T-helper 2 cell treated with Interferon-gamma antibody and Interleukin-4, amounts not matched to agents 5 μg/mL and 100 μg/mL, for 36 hours (primary cell): ENCODE data around the gene MAP9.
A peak's percentile ranks its signal among the peaks of the same experiment; 100 is the strongest.
"Not testable (repeated sequence)": the region's sequence is repeated elsewhere in the genome, so short reads cannot be mapped to it uniquely, and the experiment has no call there.

Experiments
- DNase-seq: peaks from one replicate; pipeline ENCODE4 v3.0.0; 2021; ENCODE audit warnings: low spot score
- H3K27ac Mint-ChIP-seq: one replicate; pipeline ENCODE4 v1.8.0; 2021; ENCODE audit warnings: mild to moderate bottlenecking, mixed read lengths
- H3K27me3 Mint-ChIP-seq: one replicate; pipeline ENCODE4 v1.8.0; 2021; ENCODE audit warnings: low read depth, mixed read lengths
- H3K36me3 Mint-ChIP-seq: one replicate; pipeline ENCODE4 v1.8.0; 2021; ENCODE audit warnings: low read depth, mixed read lengths
- H3K4me1 Mint-ChIP-seq: one replicate; pipeline ENCODE4 v1.8.0; 2021; ENCODE audit warnings: low read depth, mixed read lengths
- H3K4me3 Mint-ChIP-seq: one replicate; pipeline ENCODE4 v1.8.0; 2022; ENCODE audit warnings: mild to moderate bottlenecking, moderate library complexity, mixed read lengths
- H3K9me3 Mint-ChIP-seq: one replicate; pipeline ENCODE4 v1.8.0; 2021; ENCODE audit warnings: mixed read lengths

MAP9 gene

DNA sequence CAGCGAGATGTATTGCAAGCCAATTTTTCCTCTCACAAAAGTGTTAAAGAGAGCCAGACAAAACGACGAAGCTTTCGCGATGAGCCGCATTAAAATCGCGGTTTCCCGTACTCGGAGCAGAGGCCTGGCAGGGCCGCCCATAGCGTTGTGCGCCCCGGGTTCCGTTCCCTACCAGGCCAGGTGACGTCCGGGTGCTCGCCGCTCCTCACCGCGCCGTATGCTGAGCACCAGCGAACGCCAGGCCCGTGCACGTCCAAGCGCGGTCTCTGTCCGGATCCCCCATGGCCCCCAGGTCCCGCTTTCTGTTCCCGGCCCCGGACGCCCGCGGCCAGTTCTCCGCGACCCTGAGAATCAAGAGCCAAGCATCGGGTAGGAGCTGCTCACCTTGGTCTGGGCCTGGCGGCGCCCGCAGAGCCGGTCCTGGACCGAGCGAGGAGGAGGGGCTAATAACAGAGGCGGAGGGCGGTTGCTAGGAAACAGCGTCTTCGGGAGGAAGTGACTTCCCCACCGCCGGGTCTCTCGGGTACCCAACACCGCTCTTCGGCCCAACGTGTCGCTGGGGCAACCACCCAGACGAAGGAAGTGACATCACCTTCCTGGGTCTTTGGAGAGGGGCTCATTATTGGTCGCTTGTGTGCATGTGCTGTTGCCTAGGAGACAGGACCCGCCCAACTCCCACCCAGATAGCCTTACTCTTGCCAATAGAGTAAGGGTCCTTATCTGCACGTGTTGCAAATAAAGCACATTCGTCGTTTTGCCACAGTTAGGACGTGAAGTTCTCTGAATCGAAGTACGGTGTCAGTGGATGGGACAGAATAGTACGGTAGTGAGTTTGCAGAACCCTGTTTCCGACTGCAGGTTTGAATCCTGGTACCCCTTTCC lies at the start of gene MAP9:
Gene MAP9, minus strand, starts transcription at position 579 of the 882 bp plus-strand sequence. CDS start 1,115 bp downstream, outside the sequence.
- Mint-ChIP-seq H3K27me3 (no peaks in the 10 kb centered on the region), H3K4me3 (peak within 1 kb of the TSS; percentile 89), H3K36me3 (no peaks in the 10 kb centered on the region), H3K9me3 (no peaks in the 10 kb centered on the region), H3K27ac (peak within 1 kb of the TSS; percentile 76), H3K4me1 (peaks cover 15% of the 10 kb centered on the region)
- DNase-seq, result peak; percentile 86

GRCh38 chr4:155424778-155425177 lies 48.0 kb upstream of the MAP9 start:
- not testable (repeated sequence) for H3K36me3 Mint-ChIP-seq, H3K27me3 Mint-ChIP-seq, H3K4me1 Mint-ChIP-seq, DNase-seq, H3K9me3 Mint-ChIP-seq, H3K27ac Mint-ChIP-seq, H3K4me3 Mint-ChIP-seq

- H3K4me3 Mint-ChIP-seq, result no peak overlapping the region
- no peaks in the 10 kb centered on the region for H3K27me3 Mint-ChIP-seq
- H3K27ac Mint-ChIP-seq, result no peak overlapping the region
- no peaks in the 10 kb centered on the region for H3K4me1 Mint-ChIP-seq
- no peaks in the 10 kb centered on the region for H3K36me3 Mint-ChIP-seq
- no peaks in the 10 kb centered on the region for H3K9me3 Mint-ChIP-seq
- DNase-seq, result no peak
These were observed 46.9 kb upstream of the MAP9 start for GRCh38 chr4:155423671-155424070.

GRCh38 chr4:155419266-155419665 lies 42.5 kb upstream of the MAP9 start:
- Mint-ChIP-seq H3K27ac (no peak overlapping the region), H3K27me3 (no peaks in the 10 kb centered on the region), H3K4me1 (no peaks in the 10 kb centered on the region), H3K4me3 (no peak overlapping the region), H3K36me3 (no peaks in the 10 kb centered on the region), H3K9me3 (no peaks in the 10 kb centered on the region)
- DNase-seq, result no peak

GRCh38 chr4:155415662-155416061 lies 38.9 kb upstream of the MAP9 start:
- H3K36me3 Mint-ChIP-seq, result no peaks in the 10 kb centered on the region
- H3K4me1 Mint-ChIP-seq, result no peaks in the 10 kb centered on the region
- H3K27me3 Mint-ChIP-seq, result no peaks in the 10 kb centered on the region
- DNase-seq, result no peak
- H3K4me3 Mint-ChIP-seq, result no peak overlapping the region
- no peak overlapping the region for H3K27ac Mint-ChIP-seq
- no peaks in the 10 kb centered on the region for H3K9me3 Mint-ChIP-seq

- H3K27ac Mint-ChIP-seq, result no peak overlapping the region
- H3K4me3 Mint-ChIP-seq, result no peak overlapping the region
- no peak for DNase-seq
- no peaks in the 10 kb centered on the region for H3K9me3 Mint-ChIP-seq
- H3K36me3 Mint-ChIP-seq, result no peaks in the 10 kb centered on the region
- no peaks in the 10 kb centered on the region for H3K27me3 Mint-ChIP-seq
- no peaks in the 10 kb centered on the region for H3K4me1 Mint-ChIP-seq
These were observed 36.7 kb upstream of the MAP9 start for GRCh38 chr4:155413451-155413850.

GRCh38 chr4:155411546-155411945 lies 34.8 kb upstream of the MAP9 start:
- no peak for DNase-seq
- no peak overlapping the region for H3K27ac Mint-ChIP-seq
- H3K4me1 Mint-ChIP-seq, result no peaks in the 10 kb centered on the region
- H3K36me3 Mint-ChIP-seq, result no peaks in the 10 kb centered on the region
- H3K4me3 Mint-ChIP-seq, result no peak overlapping the region
- no peaks in the 10 kb centered on the region for H3K9me3 Mint-ChIP-seq
- H3K27me3 Mint-ChIP-seq, result no peaks in the 10 kb centered on the region

GRCh38 chr4:155408796-155409195 lies 32.0 kb upstream of the MAP9 start:
- H3K9me3 Mint-ChIP-seq, result no peaks in the 10 kb centered on the region
- no peak for DNase-seq
- peaks cover 4% of the 10 kb centered on the region for H3K27me3 Mint-ChIP-seq
- no peaks in the 10 kb centered on the region for H3K36me3 Mint-ChIP-seq
- no peak overlapping the region for H3K4me3 Mint-ChIP-seq
- no peaks in the 10 kb centered on the region for H3K4me1 Mint-ChIP-seq
- no peak overlapping the region for H3K27ac Mint-ChIP-seq

GRCh38 chr4:155407480-155407879 lies 30.7 kb upstream of the MAP9 start:
- Mint-ChIP-seq H3K9me3 (no peaks in the 10 kb centered on the region), H3K4me3 (no peak overlapping the region), H3K27ac (no peak overlapping the region), H3K4me1 (no peaks in the 10 kb centered on the region), H3K27me3 (peaks cover 5% of the 10 kb centered on the region), H3K36me3 (no peaks in the 10 kb centered on the region)
- no peak for DNase-seq

GRCh38 chr4:155405059-155405458 lies 28.3 kb upstream of the MAP9 start:
- no peaks in the 10 kb centered on the region for H3K36me3 Mint-ChIP-seq
- H3K27me3 Mint-ChIP-seq, result peaks cover 7% of the 10 kb centered on the region
- DNase-seq, result no peak
- H3K4me1 Mint-ChIP-seq, result no peaks in the 10 kb centered on the region
- no peaks in the 10 kb centered on the region for H3K9me3 Mint-ChIP-seq
- H3K4me3 Mint-ChIP-seq, result no peak overlapping the region
- H3K27ac Mint-ChIP-seq, result no peak overlapping the region

DNA sequence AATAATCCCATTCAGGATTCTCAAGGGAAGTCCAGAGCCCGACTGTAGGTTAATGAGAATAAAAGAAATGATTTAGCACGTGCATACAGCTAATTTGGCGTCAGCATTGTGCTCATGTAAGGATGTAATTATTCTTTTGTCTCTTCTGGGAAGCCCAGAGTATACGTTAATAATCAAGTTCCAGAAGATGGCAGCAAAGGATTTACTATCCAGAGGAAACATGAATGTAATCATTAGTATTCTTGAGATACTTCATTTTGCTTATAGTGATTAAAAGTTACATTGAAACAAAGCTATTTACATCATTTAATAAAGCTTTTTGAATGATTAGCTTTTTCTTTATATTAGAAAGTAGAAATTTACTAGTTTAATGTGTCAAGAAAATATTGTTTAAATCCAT lies 27.1 kb upstream of the MAP9 start:
- Mint-ChIP-seq H3K36me3 (no peaks in the 10 kb centered on the region), H3K27me3 (peaks cover 7% of the 10 kb centered on the region), H3K4me3 (no peak overlapping the region), H3K9me3 (no peaks in the 10 kb centered on the region), H3K27ac (no peak overlapping the region), H3K4me1 (no peaks in the 10 kb centered on the region)
- no peak for DNase-seq

- DNase-seq, result no peak
- Mint-ChIP-seq H3K9me3 (no peaks in the 10 kb centered on the region), H3K27ac (no peak overlapping the region), H3K27me3 (peaks cover 7% of the 10 kb centered on the region), H3K36me3 (no peaks in the 10 kb centered on the region), H3K4me3 (no peak overlapping the region), H3K4me1 (no peaks in the 10 kb centered on the region)
These were observed 26.2 kb upstream of the MAP9 start for GRCh38 chr4:155402941-155403340.

- H3K36me3 Mint-ChIP-seq, result no peaks in the 10 kb centered on the region
- H3K27me3 Mint-ChIP-seq, result peaks cover 7% of the 10 kb centered on the region
- H3K9me3 Mint-ChIP-seq, result no peaks in the 10 kb centered on the region
- no peaks in the 10 kb centered on the region for H3K4me1 Mint-ChIP-seq
- no peak overlapping the region for H3K4me3 Mint-ChIP-seq
- H3K27ac Mint-ChIP-seq, result no peak overlapping the region
- no peak for DNase-seq
These were observed 24.1 kb upstream of the MAP9 start for GRCh38 chr4:155400893-155401292.

- peaks cover 3% of the 10 kb centered on the region for H3K27me3 Mint-ChIP-seq
- no peak overlapping the region for H3K4me3 Mint-ChIP-seq
- no peak overlapping the region for H3K27ac Mint-ChIP-seq
- H3K9me3 Mint-ChIP-seq, result no peaks in the 10 kb centered on the region
- no peaks in the 10 kb centered on the region for H3K36me3 Mint-ChIP-seq
- DNase-seq, result no peak
- no peaks in the 10 kb centered on the region for H3K4me1 Mint-ChIP-seq
These were observed 23.4 kb upstream of the MAP9 start for GRCh38 chr4:155399974-155400697.
